Endothelial cell of umbilical vein (primary cell): Measurements from ENCODE around the gene KRTAP10-8.

Source experiments
- CTCF ChIP-seq, 2 donors: IDR thresholded peaks; 1 replicate in 1 of 2; 2 replicates in 1 of 2; pipeline ENCODE4 v1.5.1; 2011; ENCODE audit warnings: low read length in 2 of 2, mild to moderate bottlenecking in 2 of 2, moderate library complexity in 2 of 2, control low read depth in 1 of 2, inconsistent platforms in 1 of 2, low read depth in 1 of 2; ENCODE audit not compliant: insufficient read depth in 1 of 2; ENCODE audit errors: extremely low read depth in 1 of 2
- FOS ChIP-seq: IDR thresholded peaks from 2 replicates; pipeline ENCODE4 v1.6.1; 2011; ENCODE audit warnings: mild to moderate bottlenecking, low read length, moderate library complexity, borderline replicate concordance; ENCODE audit not compliant: insufficient read depth
- MAX ChIP-seq: IDR thresholded peaks from 2 replicates; pipeline ENCODE4 v1.6.1; 2011; ENCODE audit not compliant: insufficient read depth, insufficient read length
- POLR2A ChIP-seq: IDR thresholded peaks from 2 replicates; pipeline ENCODE4 v1.6.1; 2012; ENCODE audit warnings: low read depth, mild to moderate bottlenecking, control low read depth, low read length
- POLR2AphosphoS5 ChIP-seq: IDR thresholded peaks from 2 replicates; pipeline ENCODE4 v1.6.1; 2012; ENCODE audit warnings: low read depth, mild to moderate bottlenecking, control low read depth, low read length, moderate library complexity; ENCODE audit not compliant: insufficient read depth

GRCh38 chr21:44643741-44644310 is 31.9 kb downstream of the KRTAP10-8 start:
- TF ChIP-seq CTCF (IDR thresholded peaks at IDR 0.05; ENCODE audit: extremely low read depth in 1 of 2, insufficient read depth in 1 of 2, low read depth in 1 of 2, low read length in 2 of 2) (no peak), POLR2AphosphoS5 (no peak), FOS (no peak), MAX (no peak), POLR2A (no peak)
